Measurements from ENCODE around the gene TRIM31. TPM values are rescaled to one million over a fixed set of nuclear protein-coding genes. Genes with fewer than 3 reads are reported as not detected.

Gene TRIM31
- total RNA-seq, 1 experiment from 2014 or later: 0.13 TPM

- TF ChIP-seq ATF6 (CRISPR knock-in tag; IDR thresholded peaks at IDR 0.05) (no peak), ATF3 (CRISPR knock-in tag; conservative IDR thresholded peaks at IDR 0.05) (no peak), ZBTB43 (CRISPR knock-in tag; IDR thresholded peaks at IDR 0.05) (no peak), E2F1 (CRISPR knock-in tag; IDR thresholded peaks at IDR 0.05) (no peak)
Observed at GRCh38 chr6:30092852-30093543, 19.9 kb downstream of the TRIM31 start (continued).

GRCh38 chr6:30091577-30092381 lies 21.1 kb downstream of the TRIM31 start:
- ChIA-PET CTCF (interaction anchor here (1.2 to 2.8 kb wide), 4 partner anchors 10 to 39 kb away, joined by 4 to 12 read pairs (median 8); no protein-coding TSS in a partner anchor), POLR2A (no interaction called here)
- ATAC-seq: peak; percentile 55; the same call in 1 of the 2 replicates
- Mint-ChIP-seq H3K27ac (no peak overlapping the region), H3K36me3 (0 out of 2 replicates have a peak, but pooled peaks cover under 1% of the 10 kb centered on the region), H3K4me3 (no peak overlapping the region), H3K9me3 (peaks cover 9% of the 10 kb centered on the region), H3K27me3 (ENCODE audit: low read depth) (peaks cover 42% of the 10 kb centered on the region), H3K4me1 (peaks cover 8% of the 10 kb centered on the region)
- TF ChIP-seq TEAD1 (CRISPR knock-in tag; IDR thresholded peaks at IDR 0.05): no peak
- DNase-seq (ENCODE audit: low spot score): no peak

- Mint-ChIP-seq H3K36me3 (peaks cover 5% of the 10 kb centered on the region), H3K9me3 (peaks cover 15% of the 10 kb centered on the region), H3K27ac (no peak overlapping the region), H3K27me3 (ENCODE audit: low read depth) (peaks cover 38% of the 10 kb centered on the region), H3K4me1 (peaks cover 8% of the 10 kb centered on the region), H3K4me3 (no peak overlapping the region)
- ChIA-PET POLR2A (interaction anchor here (0.6 kb wide), 1 partner anchor 28 kb away, joined by 3 read pairs; no protein-coding TSS in a partner anchor), CTCF (interaction anchor here (0.8 to 1.9 kb wide), 2 partner anchors 14 to 43 kb away, joined by 3 to 5 read pairs; no protein-coding TSS in a partner anchor)
- TF ChIP-seq MAX (CRISPR knock-in tag; IDR thresholded peaks at IDR 0.05): no peak
- no peak for TF ChIP-seq E2F5 (CRISPR knock-in tag; IDR thresholded peaks at IDR 0.05)
- TF ChIP-seq ATF2 (CRISPR knock-in tag; IDR thresholded peaks at IDR 0.05; ENCODE audit: borderline replicate concordance, low read depth): no peak
- TF ChIP-seq STAT6 (CRISPR knock-in tag; conservative IDR thresholded peaks at IDR 0.05; ENCODE audit: low read depth): no peak
- TF ChIP-seq ELF4 (CRISPR knock-in tag; IDR thresholded peaks at IDR 0.05; ENCODE audit: low read depth): no peak
- TF ChIP-seq ZNF281 (CRISPR knock-in tag; IDR thresholded peaks at IDR 0.05): no peak
- TF ChIP-seq SP1 (CRISPR knock-in tag; conservative IDR thresholded peaks at IDR 0.05): no peak
- TF ChIP-seq NR2C2 (CRISPR knock-in tag; IDR thresholded peaks at IDR 0.05): no peak
- no peak for ATAC-seq
- no peak for DNase-seq (ENCODE audit: low spot score)
Observed at GRCh38 chr6:30087876-30088275, 25.0 kb downstream of the TRIM31 start.
